Measurements from ENCODE around the gene MEOX2.

MEOX2 gene

GRCh38 chr7:15680446-15680845 is 6.0 kb downstream of the MEOX2 start:
- no peak for DNase-seq

GRCh38 chr7:15679306-15679705 is 7.2 kb downstream of the MEOX2 start:
- no peak for DNase-seq

- DNase-seq: no peak
These were observed 7.8 kb downstream of the MEOX2 start for GRCh38 chr7:15678653-15679052.

- no peak for DNase-seq
These were observed 11.1 kb downstream of the MEOX2 start for GRCh38 chr7:15675379-15675778.

- DNase-seq: no peak
These were observed 11.9 kb downstream of the MEOX2 start for GRCh38 chr7:15674586-15674985.

GRCh38 chr7:15669443-15670090 is 16.9 kb downstream of the MEOX2 start:
- no peak for DNase-seq

GRCh38 chr7:15667991-15668390 is 18.5 kb downstream of the MEOX2 start:
- no peak for DNase-seq

- DNase-seq: no peak
These were observed 24.0 kb downstream of the MEOX2 start for GRCh38 chr7:15662451-15662850.

- no peak for DNase-seq
These were observed 28.2 kb downstream of the MEOX2 start for GRCh38 chr7:15658247-15658646.

- no peak for DNase-seq
These were observed 33.6 kb downstream of the MEOX2 start for GRCh38 chr7:15652776-15653290.

GRCh38 chr7:15651693-15652092 is 34.8 kb downstream of the MEOX2 start:
- DNase-seq: no peak

GRCh38 chr7:15650787-15651186 is 35.7 kb downstream of the MEOX2 start:
- no peak for DNase-seq

- no peak for DNase-seq
These were observed 38.0 kb downstream of the MEOX2 start for GRCh38 chr7:15648461-15648961.

GRCh38 chr7:15647309-15647708 is 39.2 kb downstream of the MEOX2 start:
- no peak for DNase-seq

GRCh38 chr7:15643000-15643705 is 43.3 kb downstream of the MEOX2 start:
- no peak for DNase-seq

GRCh38 chr7:15628876-15629275 is 57.6 kb downstream of the MEOX2 start:
- no peak for DNase-seq

GRCh38 chr7:15626041-15626440 is 60.4 kb downstream of the MEOX2 start:
- no peak for DNase-seq

GRCh38 chr7:15625466-15625865 is 61.0 kb downstream of the MEOX2 start:
- no peak for DNase-seq

- no peak for DNase-seq
These were observed 65.0 kb downstream of the MEOX2 start for GRCh38 chr7:15621468-15621867.

GRCh38 chr7:15620491-15621185 is 65.8 kb downstream of the MEOX2 start:
- no peak for DNase-seq

- no peak for DNase-seq
These were observed 68.2 kb downstream of the MEOX2 start for GRCh38 chr7:15618275-15618674.

GRCh38 chr7:15612205-15612604 is 74.3 kb downstream of the MEOX2 start:
- no peak for DNase-seq

GRCh38 chr7:15610503-15610902 is 76.0 kb downstream of the MEOX2 start:
- no peak for DNase-seq

GRCh38 chr7:15609287-15609686 is 77.2 kb downstream of the MEOX2 start:
- DNase-seq: no peak

Measured in activated CD4-positive, alpha-beta T cell treated with anti-CD3 and anti-CD28 coated beads, Interleukin-2, amount 50 U/mL, for 48 hours (primary cell).